GM18508 (cell line): ENCODE data around the gene FGF12.
"Not testable (repeated sequence)": the region's sequence is repeated elsewhere in the genome, so short reads cannot be mapped to it uniquely, and the experiment has no call there.

ENCODE experiments used
- ATAC-seq: cut with Tn5 transposase; IDR thresholded peaks from one replicate; pipeline ENCODE4 v1.9.1; 2021; ENCODE audit warnings: moderate number of reproducible peaks; ENCODE audit not compliant: insufficient read depth, unreplicated experiment

FGF12 gene

DNA sequence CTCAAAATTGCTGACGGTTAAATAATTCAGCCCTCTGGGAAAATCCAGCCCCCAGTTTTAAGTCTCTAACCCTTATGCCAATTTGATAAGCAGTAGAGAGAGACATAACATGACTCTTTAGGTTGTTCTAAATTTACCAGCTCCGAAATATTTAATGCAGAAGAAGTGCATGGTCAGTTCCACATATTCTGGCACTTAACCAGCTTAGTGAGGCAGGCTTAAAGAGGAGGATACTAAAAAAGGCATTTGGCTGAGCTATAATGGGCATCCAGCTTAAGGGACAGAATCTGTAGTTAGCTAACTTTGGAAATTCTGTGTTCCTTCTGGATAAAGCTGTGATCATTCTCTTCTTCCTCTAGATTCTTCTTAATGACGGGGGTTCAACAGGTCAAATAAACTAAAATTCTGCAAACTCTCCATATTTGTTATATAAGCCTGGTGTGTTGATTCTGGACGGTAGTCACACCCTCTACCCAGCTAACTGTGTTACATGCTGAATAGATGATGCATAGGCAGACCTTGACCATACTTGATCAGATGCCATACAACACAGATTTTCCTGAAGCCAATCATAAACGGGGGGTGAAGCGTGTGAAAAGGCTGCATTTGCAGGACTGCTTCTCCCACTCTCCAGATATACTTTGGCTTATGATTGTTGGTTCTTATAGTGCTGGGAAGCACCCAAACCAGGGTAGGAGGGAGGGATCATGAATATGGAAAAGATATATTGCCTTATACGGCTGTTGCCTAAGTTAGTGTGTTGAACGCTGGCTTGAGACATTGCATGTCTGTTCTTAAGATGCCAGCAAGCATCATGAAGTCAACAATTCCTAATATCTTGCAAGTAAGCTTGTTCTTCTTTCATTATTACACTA lies 118.4 kb downstream of the FGF12 start:
- ATAC-seq = no peak

DNA sequence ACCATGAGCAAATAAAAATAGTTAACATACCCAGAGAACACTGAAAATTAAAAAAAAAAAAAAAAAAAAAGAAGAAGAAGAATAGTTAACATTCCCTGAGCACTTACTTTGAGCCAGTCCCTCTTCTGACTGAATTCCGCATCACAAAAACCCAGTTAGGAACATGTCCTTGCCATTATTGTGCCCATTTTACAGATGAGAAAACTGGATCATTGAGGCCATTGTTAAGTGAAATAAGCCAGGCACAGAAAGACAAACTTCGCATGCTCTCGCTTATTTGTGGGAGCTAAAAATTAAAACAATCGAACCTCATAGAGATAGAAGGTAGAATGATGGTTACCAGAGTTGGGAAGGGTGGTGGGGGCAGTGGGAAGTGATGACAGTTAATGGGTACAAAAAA lies 119.5 kb downstream of the FGF12 start:
- no peak for ATAC-seq

- no peak for ATAC-seq
These were observed 129.4 kb downstream of the FGF12 start for GRCh38 chr3:192597913-192598312.

- no peak for ATAC-seq
These were observed 129.8 kb downstream of the FGF12 start for GRCh38 chr3:192597506-192597905.

- ATAC-seq = no peak
These were observed 148.6 kb downstream of the FGF12 start for GRCh38 chr3:192578729-192579128.

- ATAC-seq = no peak
These were observed 149.5 kb downstream of the FGF12 start for GRCh38 chr3:192577811-192578210.

DNA sequence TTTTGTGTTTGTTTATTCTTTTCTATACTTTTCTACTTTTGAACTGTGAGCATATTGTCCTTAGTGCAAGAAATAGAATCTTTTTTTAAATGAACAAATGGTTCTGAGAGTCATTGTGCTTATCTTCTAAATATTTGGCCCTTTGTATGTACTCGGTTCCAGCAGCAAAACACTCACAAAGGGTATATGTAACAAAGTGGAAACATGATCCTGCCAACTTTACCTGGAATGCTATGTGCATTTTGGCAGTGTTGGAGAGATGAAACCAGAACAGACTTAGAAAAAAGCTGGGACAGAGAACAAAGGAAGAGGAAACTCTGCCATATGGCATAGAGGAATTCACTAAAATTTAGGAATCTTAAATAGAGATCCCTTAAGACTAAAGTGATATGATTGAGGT lies 150.1 kb downstream of the FGF12 start:
- ATAC-seq = no peak

- ATAC-seq = not testable (repeated sequence)
These were observed 150.6 kb downstream of the FGF12 start for GRCh38 chr3:192576704-192577103.

DNA sequence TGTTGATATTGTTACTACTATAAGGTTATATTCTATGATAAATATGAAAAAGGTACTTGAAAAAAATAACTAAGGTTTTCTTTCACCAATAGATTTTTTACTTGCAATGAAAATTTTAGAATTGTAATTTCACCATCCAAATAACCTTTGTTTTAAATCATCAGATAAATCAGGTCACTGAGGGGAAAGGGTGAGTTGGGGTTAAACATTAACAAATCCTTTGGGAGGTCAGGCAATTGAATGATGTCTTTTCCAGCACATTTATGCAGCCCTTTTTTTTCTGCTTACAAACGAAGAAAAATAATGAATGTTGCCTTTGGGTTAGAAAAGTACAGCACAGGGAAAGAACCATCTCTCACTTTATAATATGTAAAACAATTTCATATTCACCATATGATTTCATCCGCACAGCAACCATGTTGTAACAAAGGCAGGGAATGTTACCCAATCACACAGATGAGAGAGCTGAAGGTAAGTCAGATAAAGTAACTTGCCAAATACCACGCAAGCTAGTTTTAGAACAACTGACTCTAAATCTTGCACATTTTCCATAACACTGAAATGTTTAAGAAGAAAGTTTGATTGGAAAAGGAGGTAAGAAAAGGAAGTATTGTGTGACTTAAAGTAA lies 151.3 kb downstream of the FGF12 start:
- no peak for ATAC-seq

DNA sequence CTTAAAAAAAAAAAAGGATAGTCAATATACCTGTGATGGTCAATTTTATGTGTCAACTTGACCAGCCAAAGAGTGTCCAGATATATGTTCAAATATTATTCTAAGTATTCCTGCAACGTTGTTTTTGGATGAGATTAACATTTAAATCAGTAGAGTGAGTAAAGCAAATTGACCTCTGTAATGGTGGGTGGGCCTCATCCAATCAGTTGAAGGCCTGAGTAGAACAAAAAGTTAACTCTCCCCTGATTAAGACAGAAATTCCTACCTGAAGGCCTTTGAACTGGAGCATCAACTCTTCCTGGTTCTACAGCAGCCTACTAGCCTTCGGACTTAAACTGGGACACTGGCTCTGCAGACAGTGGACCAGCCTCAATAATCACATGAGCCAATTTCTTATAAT lies 154.1 kb downstream of the FGF12 start:
- no peak for ATAC-seq

GRCh38 chr3:192570821-192571791 lies 156.2 kb downstream of the FGF12 start:
- no peak for ATAC-seq

- no peak for ATAC-seq
These were observed 157.0 kb downstream of the FGF12 start for GRCh38 chr3:192570315-192570714.

DNA sequence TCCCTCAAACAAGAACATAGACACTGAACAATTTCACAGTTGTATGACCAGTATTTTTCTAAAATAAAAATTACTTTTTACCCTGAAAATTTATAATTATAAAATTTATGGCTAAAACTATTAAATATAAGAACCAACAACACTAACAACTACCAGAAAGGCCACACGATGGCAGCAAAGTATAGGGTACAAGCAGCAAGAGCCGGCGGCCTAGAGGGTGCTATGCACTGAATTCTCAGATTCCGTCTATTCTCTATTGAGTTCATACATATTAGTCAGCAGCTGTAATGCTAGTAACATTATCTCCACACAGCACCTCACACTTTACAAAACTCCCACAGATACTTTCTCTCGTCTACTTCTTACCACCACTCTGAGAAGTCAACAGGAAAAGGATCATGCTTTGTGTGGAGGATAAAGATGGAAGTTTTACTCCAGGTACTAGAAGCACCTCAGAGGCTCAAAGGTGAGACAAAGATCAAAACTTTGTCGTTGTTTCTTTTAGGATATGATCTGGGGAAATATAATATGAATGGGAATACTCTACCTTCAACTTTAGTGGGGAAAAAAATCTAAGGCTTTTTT lies 160.5 kb downstream of the FGF12 start:
- peak; percentile 87 for ATAC-seq

DNA sequence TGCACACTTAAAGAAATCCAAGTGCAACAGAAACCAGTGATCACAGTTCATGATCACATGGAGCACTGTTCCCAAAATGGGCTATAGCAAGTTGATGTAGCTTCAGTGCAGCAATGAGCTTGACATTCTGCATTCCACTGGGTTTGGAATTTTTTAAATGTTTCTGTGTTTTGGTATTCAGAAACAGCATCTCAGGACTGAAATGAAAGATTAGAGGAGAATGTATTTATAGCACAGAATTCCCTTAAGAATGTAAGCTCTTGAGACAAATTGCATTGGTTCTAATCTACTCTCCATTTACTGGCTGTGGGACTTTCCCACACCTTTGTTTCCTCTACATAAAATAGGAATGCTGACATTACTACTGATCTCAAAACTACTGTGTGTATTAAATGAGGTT lies 162.7 kb downstream of the FGF12 start:
- ATAC-seq = no peak

GRCh38 chr3:192563417-192563816 lies 163.9 kb downstream of the FGF12 start:
- ATAC-seq = no peak

DNA sequence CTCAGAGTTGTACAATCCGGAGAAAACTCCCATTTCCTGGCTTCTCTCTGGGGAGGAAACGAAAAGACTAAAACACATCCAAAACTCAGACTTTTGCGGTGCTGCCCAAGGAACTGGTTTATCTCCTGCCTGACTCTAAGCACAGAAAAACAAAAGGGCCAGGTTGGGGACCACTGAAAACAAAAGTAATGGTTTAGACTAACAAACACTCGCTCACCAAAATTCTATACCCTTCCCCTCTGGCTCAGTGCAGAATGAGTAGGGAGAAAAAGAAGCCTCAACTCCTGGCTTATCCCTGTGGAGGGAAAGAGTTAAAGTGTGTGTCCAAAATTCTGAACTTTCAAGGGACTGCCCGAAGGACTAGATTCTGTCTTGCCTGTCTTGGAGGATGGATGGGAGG lies 173.6 kb downstream of the FGF12 start:
- no peak for ATAC-seq

DNA sequence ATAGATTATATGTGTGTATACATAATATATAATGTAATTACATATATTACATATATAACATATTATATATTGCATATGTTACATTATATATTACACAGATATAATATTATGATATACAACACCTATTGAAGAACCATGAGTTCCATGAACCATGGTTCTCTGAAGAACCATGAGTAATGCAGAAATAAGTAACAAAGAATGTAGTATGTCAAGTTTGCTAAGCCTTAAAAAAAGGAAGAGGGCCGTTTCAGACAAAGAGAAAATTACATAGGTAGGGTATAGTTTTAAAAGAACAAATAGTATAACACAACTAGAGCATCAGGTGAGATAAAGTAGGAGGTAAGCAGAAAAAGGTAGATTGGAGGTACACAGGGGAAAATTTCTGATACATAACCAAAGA lies 177.0 kb downstream of the FGF12 start:
- ATAC-seq = no peak

GRCh38 chr3:192545333-192545732 lies 182.0 kb downstream of the FGF12 start:
- ATAC-seq = no peak

DNA sequence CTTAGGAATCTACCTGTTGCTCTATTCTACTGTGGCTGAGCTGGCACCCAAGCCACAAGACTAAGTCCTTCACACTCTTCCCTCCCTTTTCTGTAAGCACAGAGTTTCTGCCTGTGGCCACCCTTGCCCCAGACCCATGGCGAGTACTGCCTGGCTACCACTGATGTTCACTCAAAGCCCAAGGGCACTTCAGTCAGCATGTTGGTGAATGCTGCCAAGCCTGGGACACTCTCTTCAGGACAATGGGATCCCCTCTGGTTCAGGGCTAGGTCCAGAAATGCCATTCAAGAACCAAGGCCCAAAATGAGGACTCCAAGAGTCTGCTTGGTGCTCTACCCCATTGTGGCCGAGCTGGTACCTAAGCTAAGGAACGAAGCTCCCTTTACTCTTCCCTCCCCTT lies 184.2 kb downstream of the FGF12 start:
- no peak for ATAC-seq

DNA sequence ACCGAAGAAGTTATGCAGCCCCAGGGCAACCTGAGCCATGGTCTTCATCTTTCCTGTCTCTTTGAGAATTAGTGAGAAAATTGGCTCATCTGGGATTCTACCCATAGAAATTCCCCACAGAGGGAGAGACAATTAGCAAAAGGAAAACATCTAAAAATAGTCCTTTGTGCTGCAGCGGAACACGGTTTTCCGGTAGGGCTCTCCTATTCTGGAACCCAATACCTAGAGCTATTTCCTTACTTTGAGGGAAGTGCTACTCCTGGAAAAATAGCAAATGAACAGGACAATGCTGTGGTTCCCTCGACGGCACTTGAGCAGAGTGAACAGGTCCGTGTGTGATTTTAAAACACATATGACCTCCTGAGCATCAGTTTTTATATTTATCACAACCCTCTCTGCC lies 210.5 kb downstream of the FGF12 start:
- ATAC-seq = no peak
